Nephron progenitor cell (in vitro differentiated cells): ENCODE data around the gene EPC2.
"Not testable (repeated sequence)": the region's sequence is repeated elsewhere in the genome, so short reads cannot be mapped to it uniquely, and the experiment has no call there.

ENCODE experiments used
- DNase-seq: peaks from one replicate; pipeline ENCODE4 v3.0.0; 2021
- H3K27ac Mint-ChIP-seq: 2 replicates; pipeline ENCODE4 v1.8.0; 2021; ENCODE audit warnings: mild to moderate bottlenecking, moderate library complexity, mixed read lengths
- H3K27me3 Mint-ChIP-seq: 2 replicates; pipeline ENCODE4 v1.8.0; 2021; ENCODE audit warnings: mild to moderate bottlenecking, low read depth, mixed read lengths; ENCODE audit not compliant: poor library complexity
- H3K36me3 Mint-ChIP-seq: 2 replicates; pipeline ENCODE4 v1.8.0; 2021; ENCODE audit warnings: low read depth, mixed read lengths
- H3K4me1 Mint-ChIP-seq: 2 replicates; pipeline ENCODE4 v1.8.0; 2021; ENCODE audit warnings: mixed read lengths
- H3K4me3 Mint-ChIP-seq: 2 replicates; pipeline ENCODE4 v1.8.0; 2021; ENCODE audit warnings: mild to moderate bottlenecking, moderate library complexity, mixed read lengths
- H3K9me3 Mint-ChIP-seq: 2 replicates; pipeline ENCODE4 v1.8.0; 2021; ENCODE audit warnings: mild to moderate bottlenecking, moderate library complexity, mixed read lengths
- TF ChIP-seq, protein P1 (sequence below): fragments of 200-600 bp; sonication (generic); IDR thresholded peaks from 2 replicates; pipeline ENCODE4 v1.5.0; 2021; ENCODE audit warnings: antibody characterized with exemption

EPC2 gene

GRCh38 chr2:148684507-148684906 lies 40.0 kb downstream of the EPC2 start:
- H3K4me1 Mint-ChIP-seq: no peaks in the 10 kb centered on the region
- no peak overlapping the region for H3K4me3 Mint-ChIP-seq
- peaks cover 83% of the 10 kb centered on the region for H3K36me3 Mint-ChIP-seq
- DNase-seq: no peak
- TF ChIP-seq, protein P1, sequence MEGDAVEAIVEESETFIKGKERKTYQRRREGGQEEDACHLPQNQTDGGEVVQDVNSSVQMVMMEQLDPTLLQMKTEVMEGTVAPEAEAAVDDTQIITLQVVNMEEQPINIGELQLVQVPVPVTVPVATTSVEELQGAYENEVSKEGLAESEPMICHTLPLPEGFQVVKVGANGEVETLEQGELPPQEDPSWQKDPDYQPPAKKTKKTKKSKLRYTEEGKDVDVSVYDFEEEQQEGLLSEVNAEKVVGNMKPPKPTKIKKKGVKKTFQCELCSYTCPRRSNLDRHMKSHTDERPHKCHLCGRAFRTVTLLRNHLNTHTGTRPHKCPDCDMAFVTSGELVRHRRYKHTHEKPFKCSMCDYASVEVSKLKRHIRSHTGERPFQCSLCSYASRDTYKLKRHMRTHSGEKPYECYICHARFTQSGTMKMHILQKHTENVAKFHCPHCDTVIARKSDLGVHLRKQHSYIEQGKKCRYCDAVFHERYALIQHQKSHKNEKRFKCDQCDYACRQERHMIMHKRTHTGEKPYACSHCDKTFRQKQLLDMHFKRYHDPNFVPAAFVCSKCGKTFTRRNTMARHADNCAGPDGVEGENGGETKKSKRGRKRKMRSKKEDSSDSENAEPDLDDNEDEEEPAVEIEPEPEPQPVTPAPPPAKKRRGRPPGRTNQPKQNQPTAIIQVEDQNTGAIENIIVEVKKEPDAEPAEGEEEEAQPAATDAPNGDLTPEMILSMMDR: no peak
- H3K9me3 Mint-ChIP-seq: peaks cover 68% of the 10 kb centered on the region
- H3K27me3 Mint-ChIP-seq: no peaks in the 10 kb centered on the region
- peak overlapping the region; percentile 84 for H3K27ac Mint-ChIP-seq

DNA sequence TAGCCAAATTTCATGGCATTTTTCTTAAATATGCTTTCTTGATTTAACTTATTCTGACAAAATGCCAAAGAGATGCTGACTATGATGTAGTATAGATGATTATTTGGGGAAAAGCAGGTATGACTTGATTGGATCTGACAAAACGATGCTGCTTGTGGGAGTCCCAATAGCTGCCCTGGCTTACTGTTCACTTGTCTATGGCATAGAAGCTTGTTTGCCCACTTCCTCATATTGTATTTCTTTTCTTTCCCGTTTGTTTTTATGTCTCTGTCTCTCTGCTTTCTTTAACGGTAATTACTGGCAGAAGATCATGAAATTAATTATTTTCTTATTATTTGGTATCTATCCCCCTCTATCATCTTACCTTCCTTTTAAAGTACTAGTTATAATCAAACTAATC lies 43.0 kb downstream of the EPC2 start:
- H3K9me3 Mint-ChIP-seq: peaks cover 46% of the 10 kb centered on the region
- DNase-seq: no peak
- peaks cover 82% of the 10 kb centered on the region for H3K36me3 Mint-ChIP-seq
- no peaks in the 10 kb centered on the region for H3K4me1 Mint-ChIP-seq
- TF ChIP-seq, protein P1: no peak
- H3K27me3 Mint-ChIP-seq: no peaks in the 10 kb centered on the region
- H3K27ac Mint-ChIP-seq: no peak overlapping the region
- H3K4me3 Mint-ChIP-seq: no peak overlapping the region

GRCh38 chr2:148688011-148688410 lies 43.5 kb downstream of the EPC2 start:
- not testable (repeated sequence) for H3K27ac Mint-ChIP-seq, DNase-seq, H3K27me3 Mint-ChIP-seq, H3K4me3 Mint-ChIP-seq, H3K4me1 Mint-ChIP-seq
- H3K9me3 Mint-ChIP-seq: peaks cover 41% of the 10 kb centered on the region
- peaks cover 80% of the 10 kb centered on the region for H3K36me3 Mint-ChIP-seq

DNA sequence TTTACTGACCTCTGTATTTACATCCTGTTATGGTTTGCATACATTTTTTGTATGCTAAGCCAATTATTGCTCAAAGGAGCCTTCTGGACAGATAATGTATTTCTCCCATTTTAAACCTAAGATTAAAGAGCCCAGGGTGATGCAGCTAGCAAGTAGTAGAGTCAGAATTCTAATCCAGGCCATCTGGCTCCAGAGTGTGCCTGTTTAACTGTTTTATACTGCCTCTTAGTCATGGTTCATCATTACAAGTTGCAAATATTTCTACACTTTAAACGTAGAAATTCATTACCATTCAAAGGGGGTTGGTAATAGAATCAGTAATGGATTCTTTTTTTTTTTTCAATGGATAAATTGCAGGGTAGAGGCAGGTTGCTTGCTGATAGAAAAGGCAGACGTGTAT lies 52.4 kb downstream of the EPC2 start:
- Mint-ChIP-seq H3K36me3 (peaks cover 95% of the 10 kb centered on the region), H3K27me3 (no peaks in the 10 kb centered on the region), H3K4me1 (no peaks in the 10 kb centered on the region), H3K9me3 (peaks cover 46% of the 10 kb centered on the region), H3K4me3 (no peak overlapping the region), H3K27ac (no peak overlapping the region)
- TF ChIP-seq, protein P1: no peak
- no peak for DNase-seq

GRCh38 chr2:148699830-148700229 lies 55.3 kb downstream of the EPC2 start:
- H3K27ac Mint-ChIP-seq: no peak overlapping the region
- H3K9me3 Mint-ChIP-seq: peaks cover 75% of the 10 kb centered on the region
- no peak overlapping the region for H3K4me3 Mint-ChIP-seq
- H3K4me1 Mint-ChIP-seq: no peaks in the 10 kb centered on the region
- H3K36me3 Mint-ChIP-seq: peaks cover 97% of the 10 kb centered on the region
- TF ChIP-seq, protein P1: no peak
- DNase-seq: no peak
- no peaks in the 10 kb centered on the region for H3K27me3 Mint-ChIP-seq

- Mint-ChIP-seq H3K27ac (no peak overlapping the region), H3K9me3 (peaks cover 87% of the 10 kb centered on the region), H3K27me3 (no peaks in the 10 kb centered on the region), H3K4me1 (no peaks in the 10 kb centered on the region), H3K36me3 (peaks cover 97% of the 10 kb centered on the region), H3K4me3 (no peak overlapping the region)
- TF ChIP-seq, protein P1: no peak
- DNase-seq: no peak
Observed at GRCh38 chr2:148701039-148701438, 56.5 kb downstream of the EPC2 start.
